HG03175 (cell line): Measurements from ENCODE around the gene CCDC40.
"Not testable (repeated sequence)": the region's sequence is repeated elsewhere in the genome, so short reads cannot be mapped to it uniquely, and the experiment has no call there.

Experiments used
- ATAC-seq: cut with Tn5 transposase; IDR thresholded peaks from one replicate; pipeline ENCODE4 v1.9.1; 2021; ENCODE audit warnings: mild to moderate bottlenecking, moderate library complexity; ENCODE audit not compliant: unreplicated experiment

The CCDC40 gene

GRCh38 chr17:80072410-80072809 lies 36.0 kb downstream of the CCDC40 start:
- ATAC-seq: no peak

- no peak for ATAC-seq
Observed at GRCh38 chr17:80080081-80080480, 43.6 kb downstream of the CCDC40 start.

DNA sequence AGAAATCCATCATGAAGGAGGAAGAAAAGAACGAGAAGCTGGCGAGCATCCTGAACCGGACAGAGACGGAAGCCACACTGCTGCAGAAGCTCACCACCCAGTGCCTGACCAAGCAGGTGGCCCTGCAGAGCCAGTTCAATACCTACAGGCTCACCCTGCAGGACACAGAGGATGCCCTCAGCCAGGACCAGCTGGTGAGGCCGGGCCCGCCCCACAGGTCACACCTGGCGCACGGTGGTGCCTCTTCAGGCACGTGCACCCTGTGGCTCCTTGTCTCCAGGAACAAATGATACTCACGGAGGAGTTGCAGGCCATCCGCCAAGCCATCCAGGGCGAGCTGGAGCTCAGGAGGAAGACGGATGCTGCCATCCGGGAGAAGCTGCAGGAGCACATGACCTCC lies 45.2 kb downstream of the CCDC40 start:
- no peak for ATAC-seq

DNA sequence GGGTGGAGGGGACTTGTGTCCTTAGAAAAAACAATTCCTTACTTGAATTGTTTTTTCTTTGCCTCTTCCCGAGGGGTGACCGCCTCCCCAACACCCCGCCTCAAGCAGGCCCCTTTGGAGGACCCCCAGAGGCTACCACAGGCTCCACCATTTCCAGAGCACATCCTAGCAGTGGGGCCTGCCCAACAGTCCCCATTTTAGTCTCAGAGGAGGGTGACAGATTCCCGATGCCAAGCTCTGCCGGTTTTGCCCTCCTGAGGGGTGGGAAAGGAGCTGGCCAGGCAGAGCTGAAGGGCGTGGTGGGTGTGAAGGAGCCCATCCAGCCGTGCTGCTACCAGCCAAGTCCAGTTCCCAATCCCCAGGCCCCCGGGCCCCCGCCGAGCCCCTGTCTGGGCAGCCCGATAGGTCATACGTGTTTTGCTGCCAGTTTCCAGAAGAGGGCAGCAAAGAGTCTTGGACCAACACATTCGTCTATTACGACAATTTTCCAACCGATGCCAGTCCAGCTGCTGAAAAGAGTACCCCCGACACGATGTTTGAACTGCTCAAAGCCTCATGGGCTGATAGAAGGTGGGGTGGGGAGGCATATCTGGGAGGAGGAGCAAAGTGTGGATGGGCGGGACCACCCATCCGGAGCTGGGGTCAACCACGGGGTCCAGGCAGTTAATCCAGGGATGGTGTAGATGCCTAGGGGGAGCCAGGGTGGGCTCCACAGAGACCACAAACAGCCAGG lies 46.1 kb downstream of the CCDC40 start:
- ATAC-seq: no peak

GRCh38 chr17:80083136-80083661 lies 46.8 kb downstream of the CCDC40 start:
- ATAC-seq: no peak

DNA sequence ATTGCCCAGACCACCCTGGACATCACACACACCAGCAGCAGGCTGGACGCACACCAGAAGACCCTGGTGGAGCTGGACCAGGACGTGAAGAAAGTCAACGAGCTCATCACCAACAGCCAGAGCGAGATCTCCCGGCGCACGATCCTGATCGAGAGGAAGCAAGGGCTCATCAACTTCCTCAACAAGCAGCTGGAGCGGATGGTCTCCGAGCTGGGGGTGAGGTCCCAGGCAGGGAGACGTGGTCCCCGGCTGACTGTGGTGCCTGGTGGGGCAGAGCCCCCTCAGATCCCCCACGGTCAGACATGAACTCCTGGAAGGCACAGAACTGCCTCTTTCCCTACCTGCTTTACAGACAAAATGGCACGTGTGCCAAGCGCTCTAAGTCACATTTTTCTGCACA lies 48.3 kb downstream of the CCDC40 start:
- ATAC-seq: no peak

GRCh38 chr17:80086081-80086480 lies 49.6 kb downstream of the CCDC40 start:
- ATAC-seq: no peak

DNA sequence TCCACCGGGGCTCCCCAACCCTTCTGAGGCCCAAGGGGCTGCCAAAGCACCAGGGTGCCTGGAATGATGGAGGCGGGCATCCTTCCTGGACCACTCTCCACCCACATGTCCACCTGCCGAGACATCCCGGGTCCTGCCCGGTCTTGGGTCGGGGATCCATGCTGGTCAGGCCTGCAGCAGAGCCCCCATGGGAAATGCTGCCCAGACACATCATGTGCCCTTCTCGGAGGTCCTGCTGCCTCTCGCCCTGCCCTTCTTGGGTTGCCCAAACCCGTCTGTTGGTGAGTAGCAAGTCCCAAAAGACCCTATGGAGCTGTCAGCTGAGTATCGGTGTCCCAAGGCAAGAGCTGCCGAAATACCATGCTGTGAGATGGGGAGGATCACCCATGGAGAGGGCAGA lies 50.2 kb downstream of the CCDC40 start:
- no peak for ATAC-seq

DNA sequence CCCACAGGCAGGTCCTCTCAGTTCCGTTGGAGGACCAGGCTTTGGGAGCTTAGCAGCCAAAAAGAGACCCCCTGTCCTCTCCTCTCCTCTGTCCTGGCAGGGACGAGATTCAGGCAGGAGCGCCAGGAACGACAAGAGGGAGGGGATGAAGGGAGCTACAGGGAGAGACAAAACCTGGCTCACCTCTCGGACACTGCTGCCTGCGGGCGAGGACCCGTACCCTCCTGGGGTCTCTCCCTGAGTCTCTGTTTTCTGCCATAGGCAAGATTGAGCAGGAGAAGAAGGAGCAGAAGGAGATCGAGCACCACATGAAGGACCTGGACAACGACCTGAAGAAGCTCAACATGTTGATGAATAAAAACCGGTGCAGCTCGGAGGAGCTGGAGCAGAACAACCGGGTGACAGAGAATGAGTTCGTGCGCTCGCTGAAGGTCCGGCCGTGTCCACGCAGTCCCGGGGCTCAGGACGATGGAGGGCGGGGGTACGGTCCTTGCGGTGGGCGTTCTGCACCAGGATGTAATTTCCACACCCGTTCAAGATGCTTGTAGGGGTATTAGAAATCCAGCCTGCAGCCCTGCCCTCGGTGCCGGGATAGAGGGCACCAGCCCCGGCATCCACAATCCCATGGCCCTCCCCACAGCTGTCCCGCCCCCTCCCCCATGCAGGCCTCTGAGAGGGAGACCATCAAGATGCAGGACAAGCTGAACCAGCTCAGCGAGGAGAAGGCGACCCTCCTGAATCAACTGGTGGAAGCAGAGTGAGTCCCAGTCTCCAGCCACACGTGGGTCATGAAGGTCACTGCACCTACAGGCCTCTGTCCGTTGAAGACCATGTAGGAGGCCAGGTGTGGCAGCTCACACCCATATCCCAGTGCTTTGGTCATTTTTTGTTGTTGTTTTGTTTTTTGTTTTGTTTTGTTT lies 51.2 kb downstream of the CCDC40 start:
- ATAC-seq: no peak

GRCh38 chr17:80089762-80090161 lies 53.3 kb downstream of the CCDC40 start:
- no peak for ATAC-seq

GRCh38 chr17:80090164-80090563 lies 53.7 kb downstream of the CCDC40 start:
- ATAC-seq: not testable (repeated sequence)

- ATAC-seq: no peak
Observed at GRCh38 chr17:80091376-80091775, 54.9 kb downstream of the CCDC40 start.

- no peak for ATAC-seq
Observed at GRCh38 chr17:80092959-80093358, 56.5 kb downstream of the CCDC40 start.

DNA sequence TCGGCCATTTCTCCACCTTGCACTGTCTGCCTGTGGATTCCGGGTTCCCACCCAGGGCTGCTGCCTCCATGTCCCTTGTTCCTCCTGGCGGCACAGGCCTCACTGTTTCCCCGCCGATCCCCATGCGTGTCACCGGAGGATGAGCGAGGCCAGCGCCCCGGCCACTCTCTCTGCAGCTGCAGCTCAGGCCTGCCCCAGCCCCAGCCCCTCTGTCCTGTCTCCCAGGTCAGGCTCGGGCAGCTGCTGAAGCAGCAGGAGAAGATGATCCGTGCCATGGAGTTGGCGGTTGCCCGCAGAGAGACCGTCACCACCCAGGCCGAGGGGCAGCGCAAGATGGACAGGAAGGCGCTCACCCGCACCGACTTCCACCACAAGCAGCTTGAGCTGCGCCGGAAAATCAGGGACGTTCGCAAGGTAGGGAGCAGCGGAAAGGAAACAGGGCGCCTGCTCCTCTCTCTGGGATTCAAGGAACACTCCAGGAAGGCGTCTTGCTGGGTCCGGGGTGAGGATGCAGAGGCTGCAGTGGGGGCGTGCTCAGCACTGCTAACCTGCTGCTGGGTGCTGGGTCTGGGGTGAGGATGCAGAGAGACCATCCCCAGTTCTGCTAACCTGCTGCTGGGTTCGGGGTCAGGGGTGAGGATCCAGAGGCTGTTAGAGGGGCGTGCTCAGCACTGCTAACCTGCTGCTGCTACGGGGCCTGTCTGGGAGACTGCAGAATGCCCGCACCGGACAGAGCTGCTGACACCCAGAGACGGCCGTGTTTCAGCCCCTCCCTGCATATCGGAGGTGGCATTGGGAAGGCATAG lies 58.8 kb downstream of the CCDC40 start:
- ATAC-seq: no peak

- ATAC-seq: no peak
Observed at GRCh38 chr17:80095844-80096475, 59.5 kb downstream of the CCDC40 start.

DNA sequence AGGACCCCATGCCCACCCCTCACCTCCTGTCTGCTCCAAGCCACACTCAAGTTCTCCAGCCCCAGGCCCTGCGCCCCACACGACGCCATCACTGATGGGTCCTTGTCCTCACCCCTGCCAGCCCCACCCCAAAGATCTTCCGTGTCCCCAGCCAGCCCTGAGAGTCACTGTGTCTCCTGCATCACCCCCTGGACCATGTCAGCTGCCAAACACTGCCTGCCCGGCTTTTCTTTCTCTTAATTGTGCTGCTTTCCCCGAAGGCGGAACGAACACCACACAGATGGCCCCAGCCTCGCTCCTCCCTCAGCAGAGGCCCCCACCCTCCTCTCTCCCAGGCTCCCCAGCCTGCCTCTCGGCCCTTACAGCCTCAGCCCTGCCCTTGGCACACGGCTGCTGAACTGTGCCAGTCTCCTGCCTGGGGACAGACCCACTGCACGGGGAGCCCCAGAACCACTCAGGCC lies 60.1 kb downstream of the CCDC40 start:
- ATAC-seq: no peak

- ATAC-seq: no peak
Observed at GRCh38 chr17:80097127-80097621, 60.7 kb downstream of the CCDC40 start.

DNA sequence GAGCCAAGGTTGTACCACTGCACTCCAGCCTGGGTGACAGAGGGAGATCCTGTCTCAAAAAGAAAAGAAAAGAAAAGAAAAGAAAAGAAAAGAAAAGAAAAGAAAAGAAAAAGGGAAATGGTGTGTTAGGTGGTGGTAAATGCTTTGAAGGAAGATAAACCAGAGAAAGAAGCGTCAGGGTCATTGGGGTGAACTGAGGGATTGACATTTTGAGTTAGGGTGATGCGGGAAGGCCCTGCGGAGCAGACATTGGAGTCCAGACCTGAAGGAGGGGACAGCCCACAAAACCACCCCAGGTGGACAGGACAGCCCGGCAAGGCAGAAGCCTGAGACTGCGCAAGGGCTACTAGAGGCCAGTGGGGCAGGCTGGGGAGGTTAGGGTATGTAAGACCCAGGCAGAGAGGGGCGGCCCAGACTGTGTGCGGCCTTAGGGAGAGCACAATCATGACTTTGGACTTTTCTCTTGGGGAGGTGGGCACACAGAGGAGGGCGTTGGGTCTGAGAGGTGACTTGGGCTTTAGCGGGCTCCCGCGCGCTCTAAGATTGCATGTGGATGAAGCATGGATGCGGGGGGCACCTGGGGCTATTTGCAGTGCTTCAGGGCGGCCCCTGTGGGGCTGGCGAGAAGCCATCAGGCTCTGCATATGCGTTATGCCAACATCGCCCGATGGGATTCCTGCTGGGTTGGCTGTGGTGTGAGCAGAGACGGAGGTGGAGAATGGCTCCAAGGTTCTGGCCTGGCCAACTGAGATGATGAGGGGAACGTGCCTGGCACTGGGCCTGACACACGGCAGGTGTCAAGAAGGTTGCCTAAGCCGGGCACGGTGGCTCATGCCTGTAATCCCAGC lies 61.6 kb downstream of the CCDC40 start:
- no peak for ATAC-seq

GRCh38 chr17:80099291-80100034 lies 63.0 kb downstream of the CCDC40 start:
- ATAC-seq: no peak
